ENCODE measurements around the gene LDB2.

LDB2 gene

GRCh38 chr4:16671741-16672140, 226.7 kb downstream of the LDB2 start:
- Histone ChIP-seq H3K9me3 (ENCODE audit: insufficient read depth, low read depth, low read length) (no peaks in the 10 kb centered on the region), H3K4me1 (ENCODE audit: insufficient read depth, low read length) (no peaks in the 10 kb centered on the region), H3K27ac (ENCODE audit: low read length) (no peak overlapping the region), H3K4me3 (ENCODE audit: low read length) (no peak overlapping the region), H3K9ac (ENCODE audit: low read depth, low read length) (no peak overlapping the region), H3K36me3 (ENCODE audit: insufficient read depth, low read depth, low read length) (no peaks in the 10 kb centered on the region), H3K27me3 (ENCODE audit: insufficient read depth, low read length) (no peaks in the 10 kb centered on the region)

GRCh38 chr4:16670727-16671126, 227.7 kb downstream of the LDB2 start:
- H3K27me3 ChIP-seq (ENCODE audit: insufficient read depth, low read length): no peaks in the 10 kb centered on the region
- no peak overlapping the region for H3K27ac ChIP-seq (ENCODE audit: low read length)
- no peaks in the 10 kb centered on the region for H3K36me3 ChIP-seq (ENCODE audit: insufficient read depth, low read depth, low read length)
- H3K4me3 ChIP-seq (ENCODE audit: low read length): no peak overlapping the region
- H3K4me1 ChIP-seq (ENCODE audit: insufficient read depth, low read length): no peaks in the 10 kb centered on the region
- no peaks in the 10 kb centered on the region for H3K9me3 ChIP-seq (ENCODE audit: insufficient read depth, low read depth, low read length)
- no peak overlapping the region for H3K9ac ChIP-seq (ENCODE audit: low read depth, low read length)

GRCh38 chr4:16669036-16669435, 229.4 kb downstream of the LDB2 start:
- Histone ChIP-seq H3K9me3 (ENCODE audit: insufficient read depth, low read depth, low read length) (no peaks in the 10 kb centered on the region), H3K36me3 (ENCODE audit: insufficient read depth, low read depth, low read length) (no peaks in the 10 kb centered on the region), H3K9ac (ENCODE audit: low read depth, low read length) (no peak overlapping the region), H3K4me1 (ENCODE audit: insufficient read depth, low read length) (no peaks in the 10 kb centered on the region), H3K4me3 (ENCODE audit: low read length) (no peak overlapping the region), H3K27ac (ENCODE audit: low read length) (no peak overlapping the region), H3K27me3 (ENCODE audit: insufficient read depth, low read length) (no peaks in the 10 kb centered on the region)

- Histone ChIP-seq H3K36me3 (ENCODE audit: insufficient read depth, low read depth, low read length) (no peaks in the 10 kb centered on the region), H3K27me3 (ENCODE audit: insufficient read depth, low read length) (no peaks in the 10 kb centered on the region), H3K4me1 (ENCODE audit: insufficient read depth, low read length) (no peaks in the 10 kb centered on the region), H3K9me3 (ENCODE audit: insufficient read depth, low read depth, low read length) (no peaks in the 10 kb centered on the region), H3K4me3 (ENCODE audit: low read length) (no peak overlapping the region), H3K9ac (ENCODE audit: low read depth, low read length) (no peak overlapping the region), H3K27ac (ENCODE audit: low read length) (no peak overlapping the region)
Observed at GRCh38 chr4:16668488-16668887, 230.0 kb downstream of the LDB2 start.

- Histone ChIP-seq H3K27me3 (ENCODE audit: insufficient read depth, low read length) (no peaks in the 10 kb centered on the region), H3K4me1 (ENCODE audit: insufficient read depth, low read length) (no peaks in the 10 kb centered on the region), H3K4me3 (ENCODE audit: low read length) (no peak overlapping the region), H3K36me3 (ENCODE audit: insufficient read depth, low read depth, low read length) (peaks cover 4% of the 10 kb centered on the region; the same call in 1 of the 2 replicates), H3K9me3 (ENCODE audit: insufficient read depth, low read depth, low read length) (no peaks in the 10 kb centered on the region), H3K9ac (ENCODE audit: low read depth, low read length) (no peak overlapping the region), H3K27ac (ENCODE audit: low read length) (no peak overlapping the region)
Observed at GRCh38 chr4:16667464-16667863, 231.0 kb downstream of the LDB2 start.

DNA sequence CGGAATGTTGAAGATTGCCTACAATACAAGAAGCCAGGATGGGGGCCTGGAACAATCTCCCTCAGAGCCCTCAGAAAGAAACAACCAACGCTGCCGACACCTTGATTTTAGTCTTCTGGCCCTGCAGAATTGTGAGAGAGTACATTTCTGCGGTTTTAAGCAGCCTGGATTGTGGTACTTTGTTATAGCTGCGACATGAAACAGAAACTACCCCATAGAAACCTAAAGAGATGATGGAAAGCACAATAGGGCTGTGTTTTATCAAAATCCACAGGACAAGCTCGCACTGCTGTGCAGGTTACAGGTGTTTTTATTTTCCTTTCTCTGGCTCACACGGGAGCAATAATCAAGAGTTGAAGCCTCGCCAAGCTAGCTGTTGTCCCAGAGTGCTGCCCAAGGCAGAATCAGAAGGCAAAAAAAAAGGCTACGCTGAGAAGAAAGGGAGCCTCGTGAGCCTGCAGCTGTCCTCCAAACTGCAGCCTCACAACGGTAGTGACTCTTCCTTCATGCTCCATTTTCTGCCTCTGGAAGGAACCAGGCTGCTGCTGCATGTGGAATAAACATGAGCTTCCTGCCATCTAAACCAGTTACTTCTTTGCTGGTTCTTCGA, 232.4 kb downstream of the LDB2 start:
- H3K4me3 ChIP-seq (ENCODE audit: low read length): no peak overlapping the region
- H3K36me3 ChIP-seq (ENCODE audit: insufficient read depth, low read depth, low read length): peaks cover 4% of the 10 kb centered on the region; the same call in 1 of the 2 replicates
- no peaks in the 10 kb centered on the region for H3K9me3 ChIP-seq (ENCODE audit: insufficient read depth, low read depth, low read length)
- H3K9ac ChIP-seq (ENCODE audit: low read depth, low read length): no peak overlapping the region
- no peaks in the 10 kb centered on the region for H3K27me3 ChIP-seq (ENCODE audit: insufficient read depth, low read length)
- H3K27ac ChIP-seq (ENCODE audit: low read length): no peak overlapping the region
- H3K4me1 ChIP-seq (ENCODE audit: insufficient read depth, low read length): no peaks in the 10 kb centered on the region; the same call in 1 of the 2 replicates

DNA sequence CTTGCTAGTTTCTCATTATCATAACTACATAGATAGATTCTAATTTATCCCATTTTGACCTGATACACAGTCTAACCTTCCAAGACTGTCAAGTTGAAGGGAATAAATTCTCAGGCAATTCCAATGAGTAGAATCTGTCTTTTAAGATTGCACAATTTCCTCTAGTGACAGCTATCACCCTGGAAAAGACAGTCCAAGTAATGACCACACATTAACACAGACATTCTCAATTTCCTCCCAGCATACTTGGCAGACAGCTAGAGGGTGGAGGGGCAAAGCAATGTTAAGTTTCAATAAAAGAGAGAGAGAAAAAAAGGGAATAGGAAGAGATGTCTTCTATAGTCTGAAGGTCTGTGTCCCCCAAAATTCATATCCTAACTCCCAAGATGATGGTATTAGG, 234.7 kb downstream of the LDB2 start:
- H3K4me3 ChIP-seq (ENCODE audit: low read length): no peak overlapping the region
- H3K27me3 ChIP-seq (ENCODE audit: insufficient read depth, low read length): no peaks in the 10 kb centered on the region
- H3K4me1 ChIP-seq (ENCODE audit: insufficient read depth, low read length): no peaks in the 10 kb centered on the region; the same call in 1 of the 2 replicates
- peaks cover 4% of the 10 kb centered on the region; the same call in 1 of the 2 replicates for H3K36me3 ChIP-seq (ENCODE audit: insufficient read depth, low read depth, low read length)
- no peak overlapping the region for H3K27ac ChIP-seq (ENCODE audit: low read length)
- H3K9ac ChIP-seq (ENCODE audit: low read depth, low read length): no peak overlapping the region
- H3K9me3 ChIP-seq (ENCODE audit: insufficient read depth, low read depth, low read length): no peaks in the 10 kb centered on the region

DNA sequence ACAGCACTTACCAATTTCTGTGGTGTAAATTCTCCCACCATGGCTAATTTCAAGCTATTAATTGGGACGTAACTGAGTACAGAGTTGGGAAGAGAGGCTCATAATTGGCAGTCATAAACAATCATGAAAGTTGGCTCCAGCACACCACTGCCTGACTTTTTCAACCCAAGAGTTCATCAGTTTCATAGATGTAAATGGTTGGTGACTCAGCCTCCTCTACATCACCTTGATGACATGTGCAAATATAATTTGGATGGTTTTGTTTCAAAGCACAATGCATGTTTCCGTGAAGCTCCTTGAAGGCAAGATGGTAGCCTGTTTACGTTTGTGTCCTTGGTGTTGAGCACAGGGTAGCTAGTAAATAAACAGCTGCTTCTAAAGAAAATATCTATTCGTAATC, 235.1 kb downstream of the LDB2 start:
- Histone ChIP-seq H3K9ac (ENCODE audit: low read depth, low read length) (no peak overlapping the region), H3K9me3 (ENCODE audit: insufficient read depth, low read depth, low read length) (no peaks in the 10 kb centered on the region), H3K4me1 (ENCODE audit: insufficient read depth, low read length) (no peaks in the 10 kb centered on the region; the same call in 1 of the 2 replicates), H3K36me3 (ENCODE audit: insufficient read depth, low read depth, low read length) (peaks cover 4% of the 10 kb centered on the region; the same call in 1 of the 2 replicates), H3K27me3 (ENCODE audit: insufficient read depth, low read length) (no peaks in the 10 kb centered on the region), H3K27ac (ENCODE audit: low read length) (no peak overlapping the region), H3K4me3 (ENCODE audit: low read length) (no peak overlapping the region)

DNA sequence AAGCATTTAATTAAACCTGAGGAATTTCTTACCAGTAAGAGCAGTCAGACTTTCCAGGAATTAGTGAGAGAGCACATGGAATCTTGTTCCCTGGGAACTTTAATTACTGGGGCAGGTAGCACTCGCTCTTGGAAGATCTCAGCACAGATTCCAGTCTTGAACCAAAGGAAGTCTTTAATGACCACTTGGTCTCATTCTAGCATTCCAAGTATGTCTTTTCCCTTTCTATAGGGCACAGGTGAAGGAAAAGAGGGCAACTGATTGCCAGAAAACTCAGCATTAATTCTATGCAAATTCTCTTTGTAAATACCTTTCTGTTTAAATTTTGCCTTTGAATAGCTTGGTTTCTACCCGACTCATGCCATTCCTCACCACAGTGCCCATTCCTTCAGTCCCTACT, 236.6 kb downstream of the LDB2 start:
- H3K36me3 ChIP-seq (ENCODE audit: insufficient read depth, low read depth, low read length): peaks cover 4% of the 10 kb centered on the region; the same call in 1 of the 2 replicates
- H3K27me3 ChIP-seq (ENCODE audit: insufficient read depth, low read length): no peaks in the 10 kb centered on the region
- H3K27ac ChIP-seq (ENCODE audit: low read length): no peak overlapping the region
- no peak overlapping the region for H3K9ac ChIP-seq (ENCODE audit: low read depth, low read length)
- H3K4me1 ChIP-seq (ENCODE audit: insufficient read depth, low read length): no peaks in the 10 kb centered on the region; the same call in 1 of the 2 replicates
- no peaks in the 10 kb centered on the region for H3K9me3 ChIP-seq (ENCODE audit: insufficient read depth, low read depth, low read length)
- H3K4me3 ChIP-seq (ENCODE audit: low read length): no peak overlapping the region

- Histone ChIP-seq H3K27me3 (ENCODE audit: insufficient read depth, low read length) (no peaks in the 10 kb centered on the region), H3K4me3 (ENCODE audit: low read length) (no peak overlapping the region), H3K4me1 (ENCODE audit: insufficient read depth, low read length) (no peaks in the 10 kb centered on the region; the same call in 1 of the 2 replicates), H3K9me3 (ENCODE audit: insufficient read depth, low read depth, low read length) (no peaks in the 10 kb centered on the region), H3K9ac (ENCODE audit: low read depth, low read length) (no peak overlapping the region), H3K27ac (ENCODE audit: low read length) (no peak overlapping the region), H3K36me3 (ENCODE audit: insufficient read depth, low read depth, low read length) (peaks cover 4% of the 10 kb centered on the region; the same call in 1 of the 2 replicates)
Observed at GRCh38 chr4:16660656-16661055, 237.8 kb downstream of the LDB2 start.

DNA sequence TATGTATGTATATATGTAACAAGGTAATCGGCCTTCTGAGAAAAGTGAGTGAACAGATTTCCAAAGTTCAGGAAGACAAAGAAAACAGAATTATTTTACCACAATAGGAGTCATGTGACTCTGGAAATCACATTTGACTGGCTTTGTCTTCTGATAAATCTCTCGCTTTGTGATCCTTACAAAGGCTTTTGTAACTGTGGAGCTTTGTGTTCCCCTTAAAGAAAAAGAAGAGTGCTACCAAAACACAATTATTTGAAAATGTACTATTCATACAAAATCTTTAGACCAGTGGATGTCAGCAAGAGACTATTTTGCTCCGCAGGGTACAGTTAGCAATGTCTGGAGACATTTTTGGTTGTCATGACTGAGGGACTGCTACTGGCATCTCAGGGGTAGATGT, 238.8 kb downstream of the LDB2 start:
- H3K4me3 ChIP-seq (ENCODE audit: low read length): no peak overlapping the region
- peaks cover 4% of the 10 kb centered on the region; the same call in 1 of the 2 replicates for H3K36me3 ChIP-seq (ENCODE audit: insufficient read depth, low read depth, low read length)
- H3K4me1 ChIP-seq (ENCODE audit: insufficient read depth, low read length): no peaks in the 10 kb centered on the region; the same call in 1 of the 2 replicates
- no peak overlapping the region for H3K9ac ChIP-seq (ENCODE audit: low read depth, low read length)
- H3K27ac ChIP-seq (ENCODE audit: low read length): no peak overlapping the region
- H3K27me3 ChIP-seq (ENCODE audit: insufficient read depth, low read length): no peaks in the 10 kb centered on the region
- no peaks in the 10 kb centered on the region for H3K9me3 ChIP-seq (ENCODE audit: insufficient read depth, low read depth, low read length)

- Histone ChIP-seq H3K27ac (ENCODE audit: low read length) (no peak overlapping the region), H3K9me3 (ENCODE audit: insufficient read depth, low read depth, low read length) (no peaks in the 10 kb centered on the region), H3K4me3 (ENCODE audit: low read length) (no peak overlapping the region), H3K36me3 (ENCODE audit: insufficient read depth, low read depth, low read length) (peaks cover 4% of the 10 kb centered on the region; the same call in 1 of the 2 replicates), H3K9ac (ENCODE audit: low read depth, low read length) (no peak overlapping the region), H3K4me1 (ENCODE audit: insufficient read depth, low read length) (no peaks in the 10 kb centered on the region; the same call in 1 of the 2 replicates), H3K27me3 (ENCODE audit: insufficient read depth, low read length) (no peaks in the 10 kb centered on the region)
Observed at GRCh38 chr4:16659079-16659478, 239.4 kb downstream of the LDB2 start.

Data from iPS-20b (cell line).